K562 (cell line): ENCODE measurements around the gene CALHM3. TPM values are rescaled to one million over a fixed set of nuclear protein-coding genes. Genes with fewer than 3 reads are reported as not detected.

Experiments
- ATF6 ChIP-seq: sonication (generic); formaldehyde crosslinking; IDR thresholded peaks from 2 replicates; pipeline ENCODE4 v1.4.0; 2020; ENCODE audit warnings: mild to moderate bottlenecking, missing genetic modification reagents
- C11orf30 ChIP-seq: fragments of 450-650 bp; IDR thresholded peaks from 2 replicates; pipeline ENCODE4 v1.6.1; 2016; ENCODE audit warnings: low read depth, mild to moderate bottlenecking
- CEBPG ChIP-seq, 3 experiments: fragments of 200-800 bp in 1 of 3; sonication (Bioruptor generic) in 1 of 3; sonication (generic) in 1 of 3; formaldehyde crosslinking in 1 of 3; IDR thresholded peaks in 2 of 3; conservative IDR thresholded peaks in 1 of 3; 2 replicates each; pipeline versions ENCODE4 v1.6.1 to v1.8.0; 2016 to 2022; ENCODE audit warnings: missing compliant biosample characterization in 2 of 3, missing genetic modification characterization in 2 of 3, mild to moderate bottlenecking in 1 of 3, missing genetic modification reagents in 1 of 3
- ELF2 ChIP-seq: fragments of 250-450 bp; sonication (Bioruptor Pico); IDR thresholded peaks from 2 replicates; pipeline ENCODE4 v1.5.0; 2021; ENCODE audit warnings: mild to moderate bottlenecking
- FOSL1 ChIP-seq: fragments of 200-800 bp; sonication (Bioruptor generic); conservative IDR thresholded peaks from 2 replicates; pipeline ENCODE4 v1.6.1; 2016; ENCODE audit warnings: missing genetic modification characterization, missing compliant biosample characterization
- MAFF ChIP-seq: IDR thresholded peaks from 2 replicates; pipeline ENCODE4 v1.6.1; 2012; ENCODE audit warnings: low read length, improper control_type of control experiment
- MNT ChIP-seq, 2 experiments: fragments of 450-650 bp; conservative IDR thresholded peaks; 2 replicates each; pipeline ENCODE4 v1.6.1; 2017; ENCODE audit warnings: mild to moderate bottlenecking in 2 of 2, moderate library complexity in 2 of 2
- NFXL1 ChIP-seq: fragments of 450-650 bp; formaldehyde crosslinking; IDR thresholded peaks from 2 replicates; pipeline ENCODE4 v1.4.0; 2021; ENCODE audit warnings: mild to moderate bottlenecking
- ZBTB5 ChIP-seq: fragments of 450-650 bp; IDR thresholded peaks from 2 replicates; pipeline ENCODE4 v1.6.1; 2017; ENCODE audit warnings: antibody characterized with exemption
- ZNF12 ChIP-seq: sonication (generic); formaldehyde crosslinking; IDR thresholded peaks from 2 replicates; pipeline ENCODE4 v1.4.0; 2020; ENCODE audit warnings: mild to moderate bottlenecking, missing genetic modification reagents
- ZNF311 ChIP-seq: fragments of 250-450 bp; sonication (Bioruptor Pico); IDR thresholded peaks from 2 replicates; pipeline ENCODE4 v1.4.0; 2020; ENCODE audit warnings: mild to moderate bottlenecking, moderate library complexity
- ZNF318 ChIP-seq, 2 experiments: fragments of 450-650 bp; IDR thresholded peaks; 2 replicates each; pipeline ENCODE4 v1.6.1; 2016; ENCODE audit warnings: mild to moderate bottlenecking in 2 of 2, borderline replicate concordance in 1 of 2, low read depth in 1 of 2, moderate library complexity in 1 of 2
- polyA plus RNA-seq, 8 experiments: library from polyadenylated mRNA; depleted of rRNA in 4 of 8; stranded (reverse) in 5 of 8; unstranded in 3 of 8; fragments of >200 nt; fragmentation: Nextera tagmentation in 2 of 8; fragmentation: Illumina TruSeq in 1 of 8; extraction: Ambion mirVana in 2 of 8; extraction: Trizol in 1 of 8; gene quantifications; 2 replicates each; pipeline versions ENCODE4 v1.2.1 to v1.2.3, GENCODE V29; 2011 to 2014; ENCODE audit warnings: inconsistent platforms in 1 of 8, missing spikeins in 1 of 8
- total RNA-seq, 7 experiments: library from RNA; depleted of rRNA in 6 of 7; stranded (reverse); fragments of >200 nt in 6 of 7; fragmentation: Illumina TruSeq in 2 of 7; extraction: Trizol in 2 of 7; gene quantifications; 2 replicates each; pipeline versions ENCODE4 v1.2.1 to v1.2.3, GENCODE V29; 2011 to 2021; ENCODE audit warnings: low replicate concordance in 1 of 7

CALHM3 gene
- total and polyA plus RNA-seq, 9 of the 15 experiments (the other 6 are each of a cell fraction or from before 2014, with no cell fraction given): not detected

- TF ChIP-seq ATF6 (no peak), ZNF12 (no peak), MAFF (no peak; the same call in 1 of the 2 replicates), ZNF311 (CRISPR knock-in tag) (no peak), FOSL1 (tag) (peak; percentile 98), CEBPG (CRISPR knock-in tag; IDR thresholded peaks at IDR 0.05) (peak; percentile 83), CEBPG (tag; conservative IDR thresholded peaks at IDR 0.05 in 1 of 2, IDR thresholded peaks at IDR 0.05 in 1 of 2) (no peak; a peak in 1 of 4 replicates), ZBTB5 (no peak), MNT (conservative IDR thresholded peaks at IDR 0.05) (peak; percentile 76 to 86), ZNF318 (IDR thresholded peaks at IDR 0.05; ENCODE audit: borderline replicate concordance in 1 of 2, low read depth in 1 of 2) (peak in 1 of 2 experiments; percentile 73; a peak in 1 of 4 replicates), C11orf30 (peak; percentile 80), NFXL1 (CRISPR knock-in tag) (no peak), ELF2 (no peak)
Observed at GRCh38 chr10:103504181-103504783, 25.2 kb upstream of the CALHM3 start (continued).
